GM10266 (cell line): ENCODE data around the gene CPNE4.

Source experiments
- DNase-seq: peaks from one replicate; pipeline ENCODE4 v3.0.0; 2012; ENCODE audit errors: extremely low spot score
- CTCF ChIP-seq: IDR thresholded peaks from 2 replicates; pipeline ENCODE4 v1.5.1; 2012; ENCODE audit warnings: mild to moderate bottlenecking, low read depth; ENCODE audit not compliant: control insufficient read depth, insufficient read depth; ENCODE audit errors: missing control alignments

The CPNE4 gene

GRCh38 chr3:131717493-131717892, 317.3 kb downstream of the CPNE4 start:
- DNase-seq = no peak

GRCh38 chr3:131716943-131717342, 317.9 kb downstream of the CPNE4 start:
- no peak for TF ChIP-seq CTCF
- DNase-seq = no peak

More at GRCh38 chr3:131717493-131717892, 317.3 kb downstream of the CPNE4 start:
- TF ChIP-seq CTCF = no peak

- no peak for DNase-seq
- no peak for TF ChIP-seq CTCF
Observed at GRCh38 chr3:131716007-131716406, 318.8 kb downstream of the CPNE4 start.

GRCh38 chr3:131714585-131715220, 320.1 kb downstream of the CPNE4 start:
- TF ChIP-seq CTCF = no peak
- DNase-seq = peak; percentile 43

- DNase-seq = no peak
- no peak for TF ChIP-seq CTCF
Observed at GRCh38 chr3:131713416-131714123, 321.2 kb downstream of the CPNE4 start.

- no peak for DNase-seq
- no peak for TF ChIP-seq CTCF
Observed at GRCh38 chr3:131712662-131713061, 322.2 kb downstream of the CPNE4 start.

GRCh38 chr3:131711114-131711768, 323.6 kb downstream of the CPNE4 start:
- no peak for TF ChIP-seq CTCF
- DNase-seq = no peak
